22Rv1 (cell line): ENCODE data around the gene GIMD1.

ENCODE experiments used
- CTCF ChIP-seq: fragments of 450-650 bp; IDR thresholded peaks from 2 replicates; pipeline ENCODE4 v1.5.1; 2017; ENCODE audit warnings: mild to moderate bottlenecking
- ZFX ChIP-seq: fragments of 450-650 bp; IDR thresholded peaks from 2 replicates; pipeline ENCODE4 v1.6.1; 2017; ENCODE audit warnings: antibody characterized with exemption, borderline replicate concordance

- TF ChIP-seq CTCF (no peak), ZFX (no peak)
These were observed 6.3 kb downstream of the GIMD1 start for GRCh38 chr4:106362086-106362825.
